Loucy (cell line): ENCODE results near the gene S100A12.

ENCODE experiments used
- H2AFZ ChIP-seq: fragments of 200-600 bp; sonication (generic); 2 replicates; pipeline ENCODE4 v1.6.0; 2016; ENCODE audit warnings: antibody characterized with exemption, mild to moderate bottlenecking, low read length, moderate library complexity
- H3F3A ChIP-seq: fragments of 200-600 bp; 2 replicates; pipeline ENCODE4 v1.6.0; 2016; ENCODE audit warnings: antibody characterized with exemption, low read depth, mild to moderate bottlenecking
- H3K27me3 ChIP-seq: fragments of 200-600 bp; sonication (generic); 2 replicates; pipeline ENCODE4 v1.6.1; 2014; ENCODE audit warnings: low read length, mild to moderate bottlenecking; ENCODE audit not compliant: insufficient read depth, poor library complexity, severe bottlenecking
- H3K36me3 ChIP-seq: fragments of 200-600 bp; sonication (generic); 2 replicates; pipeline ENCODE4 v1.6.1; 2016; ENCODE audit warnings: low read length; ENCODE audit not compliant: insufficient read depth
- H3K4me1 ChIP-seq: fragments of 200-600 bp; sonication (generic); 2 replicates; pipeline ENCODE4 v1.5.1; 2014; ENCODE audit warnings: low read length, mild to moderate bottlenecking; ENCODE audit not compliant: insufficient read depth, poor library complexity, severe bottlenecking
- H3K4me2 ChIP-seq: fragments of 200-600 bp; sonication (generic); 2 replicates; pipeline ENCODE4 v1.6.0; 2014; ENCODE audit warnings: antibody characterized with exemption, low read length, low read depth, mild to moderate bottlenecking; ENCODE audit not compliant: poor library complexity, severe bottlenecking
- H3K4me3 ChIP-seq: fragments of 200-600 bp; sonication (generic); 2 replicates; pipeline ENCODE4 v1.5.1; 2014; ENCODE audit warnings: low read length, mild to moderate bottlenecking, mixed read lengths; ENCODE audit not compliant: poor library complexity, severe bottlenecking
- H3K79me2 ChIP-seq: fragments of 200-600 bp; sonication (generic); 2 replicates; pipeline ENCODE4 v1.6.1; 2014; ENCODE audit warnings: low read length; ENCODE audit not compliant: insufficient read depth
- H3K9ac ChIP-seq: fragments of 200-600 bp; sonication (generic); 2 replicates; pipeline ENCODE4 v1.6.0; 2014; ENCODE audit warnings: mild to moderate bottlenecking, low read depth, low read length, moderate library complexity; ENCODE audit not compliant: poor library complexity, severe bottlenecking
- H3K9me2 ChIP-seq: fragments of 200-600 bp; sonication (generic); replicated peaks from 2 replicates; pipeline ENCODE4 v1.6.1; 2016; ENCODE audit warnings: low read depth, low read length, mixed read lengths
- H3K9me3 ChIP-seq: fragments of 200-600 bp; sonication (generic); 2 replicates; pipeline ENCODE4 v1.6.1; 2014; ENCODE audit warnings: mild to moderate bottlenecking, antibody characterized with exemption, low read length, low read depth; ENCODE audit not compliant: insufficient read depth
- H4K20me1 ChIP-seq: fragments of 200-600 bp; sonication (generic); 2 replicates; pipeline ENCODE4 v1.6.0; 2014; ENCODE audit warnings: antibody characterized with exemption, low read length, mild to moderate bottlenecking; ENCODE audit not compliant: insufficient read depth, poor library complexity, severe bottlenecking
- EZH2phosphoT487 ChIP-seq: fragments of 200-600 bp; IDR thresholded peaks from 2 replicates; pipeline ENCODE4 v1.6.1; 2018; ENCODE audit warnings: antibody characterized with exemption, mild to moderate bottlenecking, moderate library complexity, borderline replicate concordance
- TF ChIP-seq, protein P1 (sequence below): fragments of 200-600 bp; sonication (generic); conservative IDR thresholded peaks from 2 replicates; pipeline ENCODE4 v1.5.1; 2014; ENCODE audit warnings: mild to moderate bottlenecking, antibody characterized with exemption, low read length

Gene S100A12

DNA sequence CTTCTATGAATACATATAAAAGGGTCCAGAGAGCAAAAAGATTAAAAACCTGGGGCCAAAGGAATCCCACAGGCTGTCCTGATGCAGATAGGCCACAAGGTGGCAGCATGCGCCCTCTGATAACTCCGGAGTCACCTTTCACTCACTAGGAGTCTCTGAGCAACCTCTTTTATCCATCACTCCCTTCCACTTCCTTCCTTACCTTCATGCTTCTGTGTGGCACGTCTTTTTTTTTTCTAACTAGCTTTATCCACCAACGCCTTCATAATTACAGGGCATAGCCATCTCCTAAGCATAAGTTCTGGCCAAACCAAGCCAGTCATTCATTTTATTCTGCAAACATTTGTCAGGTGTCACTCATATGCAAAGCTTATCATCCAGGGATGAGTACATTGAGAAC lies 22.9 kb downstream of the S100A12 start:
- no peaks in the 10 kb centered on the region for H3K9me3 ChIP-seq
- H3K36me3 ChIP-seq: no peaks in the 10 kb centered on the region
- H2AFZ ChIP-seq: no peak overlapping the region
- H3K27me3 ChIP-seq: no peaks in the 10 kb centered on the region
- no peak overlapping the region for H3K4me2 ChIP-seq
- peaks cover 5% of the 10 kb centered on the region for H3K4me1 ChIP-seq
- H3K9ac ChIP-seq: no peak overlapping the region
- no peak for TF ChIP-seq EZH2phosphoT487
- TF ChIP-seq, protein P1, sequence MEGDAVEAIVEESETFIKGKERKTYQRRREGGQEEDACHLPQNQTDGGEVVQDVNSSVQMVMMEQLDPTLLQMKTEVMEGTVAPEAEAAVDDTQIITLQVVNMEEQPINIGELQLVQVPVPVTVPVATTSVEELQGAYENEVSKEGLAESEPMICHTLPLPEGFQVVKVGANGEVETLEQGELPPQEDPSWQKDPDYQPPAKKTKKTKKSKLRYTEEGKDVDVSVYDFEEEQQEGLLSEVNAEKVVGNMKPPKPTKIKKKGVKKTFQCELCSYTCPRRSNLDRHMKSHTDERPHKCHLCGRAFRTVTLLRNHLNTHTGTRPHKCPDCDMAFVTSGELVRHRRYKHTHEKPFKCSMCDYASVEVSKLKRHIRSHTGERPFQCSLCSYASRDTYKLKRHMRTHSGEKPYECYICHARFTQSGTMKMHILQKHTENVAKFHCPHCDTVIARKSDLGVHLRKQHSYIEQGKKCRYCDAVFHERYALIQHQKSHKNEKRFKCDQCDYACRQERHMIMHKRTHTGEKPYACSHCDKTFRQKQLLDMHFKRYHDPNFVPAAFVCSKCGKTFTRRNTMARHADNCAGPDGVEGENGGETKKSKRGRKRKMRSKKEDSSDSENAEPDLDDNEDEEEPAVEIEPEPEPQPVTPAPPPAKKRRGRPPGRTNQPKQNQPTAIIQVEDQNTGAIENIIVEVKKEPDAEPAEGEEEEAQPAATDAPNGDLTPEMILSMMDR: peak; percentile 89
- no peaks in the 10 kb centered on the region for H3K9me2 ChIP-seq
- H3K79me2 ChIP-seq: no peaks in the 10 kb centered on the region
- no peaks in the 10 kb centered on the region for H4K20me1 ChIP-seq
- no peak overlapping the region for H3K4me3 ChIP-seq
- no peaks in the 10 kb centered on the region for H3F3A ChIP-seq

GRCh38 chr1:153350321-153350957 lies 25.0 kb downstream of the S100A12 start:
- H3K9me3 ChIP-seq: no peaks in the 10 kb centered on the region
- H3K4me1 ChIP-seq: peaks cover 18% of the 10 kb centered on the region
- no peak overlapping the region for H3K4me2 ChIP-seq
- no peak overlapping the region for H3K4me3 ChIP-seq
- TF ChIP-seq, protein P1: no peak
- no peak for TF ChIP-seq EZH2phosphoT487
- no peaks in the 10 kb centered on the region for H3K36me3 ChIP-seq
- H3K79me2 ChIP-seq: no peaks in the 10 kb centered on the region
- H4K20me1 ChIP-seq: no peaks in the 10 kb centered on the region
- H3K9ac ChIP-seq: no peak overlapping the region
- no peaks in the 10 kb centered on the region for H3F3A ChIP-seq
- H3K27me3 ChIP-seq: no peaks in the 10 kb centered on the region
- H3K9me2 ChIP-seq: no peaks in the 10 kb centered on the region
- H2AFZ ChIP-seq: no peak overlapping the region

GRCh38 chr1:153349363-153350320 lies 25.8 kb downstream of the S100A12 start:
- no peak overlapping the region for H3K4me2 ChIP-seq

More at GRCh38 chr1:153349363-153350320, 25.8 kb downstream of the S100A12 start:
- Histone ChIP-seq H2AFZ (no peak overlapping the region), H3F3A (no peaks in the 10 kb centered on the region), H3K27me3 (no peaks in the 10 kb centered on the region), H3K79me2 (no peaks in the 10 kb centered on the region), H3K9me2 (no peaks in the 10 kb centered on the region), H3K4me1 (peaks cover 26% of the 10 kb centered on the region), H3K9ac (no peak overlapping the region), H4K20me1 (no peaks in the 10 kb centered on the region), H3K9me3 (no peaks in the 10 kb centered on the region), H3K4me3 (no peak overlapping the region), H3K36me3 (no peaks in the 10 kb centered on the region)
- no peak for TF ChIP-seq EZH2phosphoT487
- TF ChIP-seq, protein P1: no peak
